Daoy (cell line): ENCODE results near the gene ARMC8. TPM values are rescaled to one million over a fixed set of nuclear protein-coding genes. Genes with fewer than 3 reads are reported as not detected.
A peak's percentile ranks its signal among the peaks of the same experiment; 100 is the strongest.

Source experiments
- DNase-seq: peaks from one replicate; pipeline ENCODE4 v3.0.0-alpha.2; 2015; ENCODE audit warnings: low read depth
- total RNA-seq: library from RNA; depleted of rRNA; stranded (reverse); fragments of >200 nt; shearing (Covaris generic); gene quantifications from 2 replicates; pipeline ENCODE4 v1.2.3, GENCODE V29; 2014

Gene ARMC8
- total RNA-seq, 1 experiment from 2014 or later, result 56.3 TPM

DNA sequence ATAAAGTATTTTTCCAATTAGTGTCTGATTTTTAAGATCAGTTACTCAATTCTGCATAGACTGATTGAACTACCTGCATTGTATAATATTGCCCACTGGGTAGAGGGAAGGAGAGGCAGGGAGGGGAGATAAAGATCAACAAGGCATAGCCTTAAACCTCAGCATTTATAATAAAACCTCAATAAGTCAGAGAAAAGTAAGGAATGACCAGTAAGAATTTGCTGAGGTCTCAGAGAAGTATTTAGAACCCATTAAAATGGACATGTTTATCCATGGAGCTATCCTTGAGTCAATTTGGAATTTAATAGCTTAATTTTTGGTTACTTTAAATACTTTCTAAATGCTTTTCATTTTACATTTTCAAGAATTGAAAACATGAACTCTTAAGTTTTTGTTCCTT lies 62.5 kb downstream of the ARMC8 start:
- DNase-seq, result no peak

DNA sequence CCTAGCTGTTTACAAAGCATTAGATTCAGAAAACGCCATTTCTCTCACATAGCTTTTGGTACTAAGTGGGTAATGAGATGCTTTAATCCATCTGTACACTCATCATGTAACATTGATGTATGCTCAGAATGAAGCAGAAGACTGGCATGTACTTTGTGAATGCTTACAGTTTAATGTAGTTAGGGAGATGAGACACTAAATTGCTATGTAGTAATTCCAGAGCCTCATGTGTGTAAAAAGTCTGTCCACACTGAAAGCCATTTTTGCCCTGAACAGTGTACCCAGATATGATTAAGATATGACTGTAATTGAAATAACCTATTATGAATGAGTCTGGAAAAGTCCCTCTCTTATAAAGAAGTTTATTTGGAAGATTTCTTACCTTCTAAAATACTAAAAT lies 66.5 kb downstream of the ARMC8 start:
- no peak for DNase-seq

DNA sequence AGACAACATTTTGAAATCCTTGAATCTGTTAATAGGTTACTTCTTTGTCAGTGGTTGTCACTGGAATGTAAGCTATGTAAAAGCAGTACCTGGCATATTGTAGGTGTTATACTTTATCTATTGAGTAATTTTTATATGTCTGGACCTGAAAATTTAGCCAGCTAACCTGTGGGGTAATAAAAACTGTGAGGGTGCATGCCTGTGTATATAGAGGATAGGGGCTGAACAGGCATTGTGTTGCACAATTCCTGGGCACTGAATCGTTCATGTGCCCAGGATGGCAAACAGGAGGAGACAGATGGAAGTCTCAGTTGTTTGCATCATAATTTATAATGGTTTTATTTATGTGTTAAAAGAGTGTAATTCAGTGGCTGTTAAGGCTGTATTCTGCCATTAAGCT lies 67.1 kb downstream of the ARMC8 start:
- DNase-seq, result no peak

DNA sequence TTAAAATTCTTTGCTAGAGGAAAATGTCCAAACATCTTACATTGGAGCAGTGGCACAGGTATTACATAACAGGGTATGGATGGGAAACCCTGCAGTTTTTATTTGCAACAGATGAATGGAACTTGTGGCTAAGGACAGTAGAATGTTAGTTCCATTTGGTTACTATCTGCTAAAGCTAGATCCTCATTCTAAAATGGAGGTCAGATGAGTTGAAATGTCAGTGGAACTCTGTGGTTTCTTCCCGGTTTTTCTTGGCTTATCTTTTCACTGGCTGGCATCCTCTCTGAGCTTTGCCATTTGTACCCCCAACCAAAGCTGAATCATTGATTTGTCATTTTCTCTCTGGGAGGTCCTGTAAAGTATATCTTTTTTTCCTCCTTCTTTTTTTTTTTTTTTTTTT lies 68.9 kb downstream of the ARMC8 start:
- DNase-seq, result peak; percentile 29

DNA sequence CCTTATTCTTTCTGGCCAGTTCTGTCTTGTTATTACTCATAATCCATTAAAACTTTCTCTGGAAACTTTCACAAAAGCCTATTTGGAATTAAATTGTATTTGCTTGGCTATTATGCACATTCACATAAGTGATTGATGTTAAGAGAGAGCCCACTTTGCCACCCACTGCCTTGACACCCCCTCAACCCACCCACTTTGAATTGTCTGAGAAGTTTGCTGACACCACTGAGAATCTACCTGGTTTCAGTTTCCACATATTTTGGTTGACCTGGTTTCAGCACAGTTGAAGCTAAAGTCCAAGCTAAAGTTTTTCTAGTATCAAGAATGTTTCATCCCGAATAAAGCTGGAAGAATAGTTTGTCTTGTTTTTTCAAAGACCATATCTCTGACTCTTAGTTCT lies 70.9 kb downstream of the ARMC8 start:
- DNase-seq, result no peak

DNA sequence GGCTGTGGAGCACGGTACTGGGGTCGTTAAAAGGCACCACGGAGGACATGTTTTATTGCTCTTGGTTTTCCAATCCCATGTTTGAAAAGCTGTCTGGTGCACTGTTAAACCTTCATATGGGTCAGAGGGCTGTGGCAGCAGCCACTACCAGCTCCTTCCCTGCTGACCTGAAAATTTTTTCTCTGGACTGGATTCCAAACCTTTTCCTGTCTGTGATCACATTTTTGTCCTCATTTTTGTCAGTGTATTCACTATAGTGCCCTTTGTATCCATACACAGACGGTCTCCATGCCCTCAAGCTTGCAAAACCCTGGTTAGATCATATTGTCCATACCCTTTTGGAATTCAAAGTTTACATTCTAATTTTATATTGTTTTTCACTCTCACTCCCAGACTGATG lies 72.0 kb downstream of the ARMC8 start:
- DNase-seq, result no peak

DNA sequence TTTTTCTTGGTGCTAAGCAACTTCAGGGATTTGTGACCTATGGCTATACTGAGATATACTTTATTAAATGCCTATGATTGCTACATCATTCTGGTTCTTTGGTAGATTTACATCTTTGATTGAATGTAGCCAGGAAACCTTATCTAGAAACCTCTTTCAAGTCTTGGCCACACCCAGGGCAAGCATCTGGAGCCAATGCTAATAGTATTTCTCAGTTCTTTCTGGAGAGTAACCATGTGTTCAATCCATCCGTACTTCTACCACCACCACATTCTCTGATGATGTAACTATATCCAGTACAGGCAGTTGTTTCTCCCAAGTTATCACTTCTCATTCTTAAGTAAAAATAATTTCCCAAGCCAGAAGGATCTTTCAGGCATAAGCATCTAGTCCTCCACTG lies 73.5 kb downstream of the ARMC8 start:
- DNase-seq, result no peak

DNA sequence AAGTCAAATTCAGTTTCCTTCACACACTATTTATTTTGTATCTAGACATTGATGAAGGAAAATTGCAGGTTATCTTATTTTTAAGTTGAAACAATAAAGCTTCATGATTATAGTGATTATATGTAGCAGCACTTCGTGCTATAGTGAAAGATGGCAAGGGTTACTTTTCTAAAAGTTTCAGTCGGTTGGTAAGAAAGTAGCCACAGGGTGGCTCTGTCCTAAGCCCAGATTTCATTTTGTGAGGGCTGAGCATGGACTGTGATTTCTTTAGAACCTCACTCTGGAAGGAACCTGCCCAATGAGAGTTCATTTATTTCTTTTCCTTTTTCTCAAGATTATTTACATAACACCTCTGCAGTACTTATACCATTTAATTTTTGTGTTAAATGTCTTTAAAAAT lies 76.0 kb downstream of the ARMC8 start:
- DNase-seq, result no peak

DNA sequence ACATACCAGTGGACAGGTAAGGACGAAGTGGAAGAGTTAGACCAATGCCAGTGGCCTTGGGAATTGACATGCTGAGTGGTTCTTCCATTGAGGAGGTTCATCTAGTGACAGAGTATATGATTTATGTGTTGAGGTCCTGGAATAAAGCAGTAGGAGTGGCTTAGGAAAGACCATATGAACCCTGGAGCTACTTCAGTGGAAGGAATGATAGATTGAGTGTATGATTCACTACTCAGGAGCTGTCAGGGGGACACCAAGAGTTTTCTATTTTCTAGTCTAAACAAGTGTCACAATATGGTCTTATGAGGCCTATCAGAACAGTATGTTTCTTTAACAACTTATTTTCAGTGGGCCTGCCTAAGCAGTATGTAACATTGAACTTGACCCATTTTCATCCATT lies 78.6 kb downstream of the ARMC8 start:
- DNase-seq, result no peak

DNA sequence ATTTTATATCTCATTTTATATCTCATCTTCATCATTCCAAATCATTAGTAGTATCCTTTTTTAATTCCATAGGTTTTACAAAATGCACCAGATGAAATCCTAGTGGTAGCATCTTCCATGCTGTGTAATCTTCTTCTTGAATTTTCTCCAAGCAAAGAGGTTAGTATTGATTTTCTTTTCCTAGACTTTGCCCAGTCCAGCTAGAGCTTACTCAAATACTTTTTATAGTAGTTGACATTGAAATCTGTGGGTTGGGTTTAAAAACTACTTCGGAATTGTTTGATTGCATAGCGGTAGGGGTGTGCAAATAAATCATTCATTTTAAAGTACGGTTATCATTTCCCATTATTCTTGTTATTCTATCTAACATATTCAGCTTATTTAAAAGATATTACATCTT lies 80.0 kb downstream of the ARMC8 start:
- DNase-seq, result no peak

DNA sequence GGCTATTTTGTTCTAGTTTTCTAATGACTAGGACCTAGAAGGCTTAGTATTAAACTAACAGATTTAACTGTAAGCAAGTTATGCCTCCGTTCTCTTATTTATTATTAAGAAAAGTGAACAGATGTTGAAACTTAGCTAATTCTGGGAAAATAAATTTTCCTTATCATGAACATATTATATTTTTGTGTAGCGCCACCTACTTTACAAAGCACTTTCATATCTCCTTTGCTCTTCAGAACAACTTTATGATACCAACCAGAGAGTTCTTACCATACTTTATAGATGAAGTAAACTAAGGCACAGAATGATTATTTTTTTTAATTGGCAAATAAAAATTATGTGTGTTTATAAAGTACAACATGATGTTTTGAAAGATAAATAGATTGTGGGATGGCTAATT lies 83.1 kb downstream of the ARMC8 start:
- no peak for DNase-seq

DNA sequence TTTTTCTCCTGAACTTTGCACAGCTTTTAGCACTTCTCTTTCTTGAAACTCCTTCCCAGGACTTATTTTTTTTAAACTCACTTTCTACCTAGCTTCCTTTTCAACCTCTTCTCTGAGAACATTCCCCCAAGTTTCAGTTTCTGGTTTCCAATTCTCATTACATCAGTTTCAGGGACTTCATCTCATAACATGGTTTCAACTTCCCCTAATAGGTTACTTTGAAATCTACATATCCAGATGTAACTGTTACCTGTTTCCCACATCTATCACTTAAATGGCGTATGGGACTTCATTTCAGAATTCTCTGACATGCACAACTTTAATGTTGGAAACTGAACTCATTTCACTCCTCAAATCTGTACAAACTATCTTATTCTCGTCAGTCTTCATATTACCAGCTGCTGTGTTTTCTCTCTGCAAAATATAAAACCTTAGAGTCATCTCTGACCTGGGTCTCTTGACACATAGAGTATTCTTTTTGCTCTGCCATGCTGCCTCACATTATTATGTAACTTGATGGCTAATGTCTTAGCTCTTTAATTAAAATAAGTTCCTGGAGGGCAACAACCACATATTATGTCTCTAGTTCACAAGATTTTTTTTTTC lies 84.2 kb downstream of the ARMC8 start:
- no peak for DNase-seq

DNA sequence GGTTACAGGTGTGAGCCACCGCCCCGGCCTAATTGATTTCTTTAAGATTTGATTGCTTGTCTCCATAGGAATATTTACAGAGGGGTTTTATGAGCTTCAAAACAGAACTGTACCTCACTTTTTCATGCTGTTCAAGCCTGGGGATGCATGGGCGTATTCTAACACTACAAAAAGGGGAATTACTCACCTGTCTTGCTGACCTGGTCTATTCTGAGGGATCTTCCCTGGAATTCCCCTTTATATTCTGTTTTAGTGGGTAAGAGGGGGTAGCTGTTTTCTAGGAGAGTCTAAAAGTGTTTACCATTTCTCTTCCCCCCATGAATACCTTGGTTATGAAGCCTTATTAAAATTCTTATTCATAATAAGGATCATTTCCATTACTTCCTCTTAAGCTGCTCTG lies 94.5 kb downstream of the ARMC8 start:
- DNase-seq, result no peak

DNA sequence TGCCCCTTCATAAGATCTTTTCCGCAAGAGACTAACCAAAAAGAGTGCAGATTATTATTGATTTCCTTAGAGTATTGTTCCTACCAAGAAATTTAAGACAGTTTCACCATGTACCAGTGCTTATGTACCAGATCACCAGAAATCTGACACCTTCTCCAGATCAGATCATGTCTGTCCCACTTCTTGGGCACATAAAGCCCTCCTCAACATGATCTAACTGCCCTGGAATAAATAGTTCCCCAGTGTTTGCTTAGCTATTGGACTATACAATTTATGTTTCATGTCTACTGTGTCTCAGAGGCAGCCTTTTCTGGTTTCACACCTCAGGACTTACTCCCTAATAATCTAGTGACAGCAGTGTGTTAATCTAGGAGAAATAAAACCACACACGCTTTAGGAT lies 95.7 kb downstream of the ARMC8 start:
- no peak for DNase-seq

DNA sequence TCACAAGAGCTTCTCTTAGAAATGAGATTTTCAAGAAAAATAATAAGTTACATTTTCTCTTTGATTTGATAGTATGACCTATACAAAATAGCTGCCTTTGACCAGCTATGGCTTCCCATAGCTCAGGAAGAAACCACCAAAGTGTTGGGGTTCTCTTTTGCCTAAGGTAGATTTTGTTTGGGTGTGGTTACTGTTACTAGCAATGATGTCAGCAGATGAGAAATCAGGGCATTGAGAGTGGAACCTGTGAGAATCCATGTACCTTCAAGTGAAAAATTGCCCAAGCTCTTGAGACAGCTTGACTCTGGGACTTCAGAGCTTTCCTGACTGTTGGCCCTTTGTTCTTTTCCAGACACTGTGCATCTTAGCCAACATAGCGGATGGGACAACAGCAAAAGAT lies 97.0 kb downstream of the ARMC8 start:
- no peak for DNase-seq

DNA sequence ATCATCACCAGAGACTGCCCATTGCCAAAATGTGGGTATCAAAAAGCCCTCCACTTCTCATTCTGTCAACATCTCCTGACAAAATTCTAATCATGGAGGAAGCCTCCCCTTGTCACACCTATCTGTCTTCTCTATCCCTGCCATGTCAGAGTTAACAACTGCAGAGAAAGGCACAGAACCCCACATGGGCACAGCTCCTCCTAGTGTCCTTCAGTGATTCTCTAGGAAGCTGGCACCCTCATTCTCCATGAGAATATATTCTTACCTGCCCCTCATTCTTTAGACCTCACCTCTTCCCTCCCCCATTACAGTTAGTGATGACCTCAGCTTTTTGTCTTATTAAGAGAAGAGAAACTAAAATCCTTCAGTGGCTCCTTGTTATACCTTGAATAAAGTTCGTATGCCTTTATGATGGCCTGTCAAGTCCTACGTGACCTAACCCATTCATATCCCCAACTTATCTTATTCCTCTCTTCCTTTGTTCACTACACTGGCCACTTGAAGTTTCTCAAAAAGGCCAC lies 97.9 kb downstream of the ARMC8 start:
- no peak for DNase-seq

DNA sequence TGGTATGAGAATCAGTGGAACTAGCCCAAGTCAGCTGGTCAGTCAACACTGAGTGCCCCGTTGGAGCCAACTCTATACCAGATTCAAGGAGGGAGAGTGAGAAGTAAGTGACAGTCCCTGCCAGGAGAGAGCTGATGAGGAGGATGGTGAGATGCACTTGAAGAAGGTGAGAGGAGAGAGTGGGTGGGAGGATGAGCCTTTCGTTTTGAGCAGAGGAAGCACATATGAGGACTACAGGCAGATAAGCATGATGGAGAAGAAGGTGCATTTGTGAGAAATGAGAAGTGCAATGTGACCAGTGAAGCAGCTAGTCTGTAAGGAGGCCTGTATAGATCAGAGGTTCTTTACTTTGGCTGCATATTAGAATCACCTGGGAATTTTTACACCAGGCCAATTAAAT lies 102.2 kb downstream of the ARMC8 start:
- DNase-seq, result no peak

DNA sequence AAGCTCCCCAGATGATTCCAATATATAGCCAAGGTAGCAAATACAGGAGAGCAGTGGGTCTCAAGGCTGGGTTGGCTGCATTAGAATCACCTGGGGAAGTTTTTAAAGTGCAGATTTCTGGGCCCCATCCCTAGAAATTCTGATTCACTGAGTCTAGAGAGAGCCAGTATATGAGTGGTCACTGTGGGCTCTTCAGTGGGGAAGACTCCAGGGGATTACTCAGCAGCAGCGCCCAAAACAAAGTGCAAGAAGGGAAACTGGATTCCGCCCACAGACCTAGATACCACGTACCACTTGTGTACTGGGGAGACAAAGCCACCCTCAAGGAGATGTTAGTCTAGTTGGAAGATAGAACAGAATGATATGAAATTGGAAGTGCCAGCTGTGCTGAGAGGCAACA lies 102.6 kb downstream of the ARMC8 start:
- DNase-seq, result no peak

DNA sequence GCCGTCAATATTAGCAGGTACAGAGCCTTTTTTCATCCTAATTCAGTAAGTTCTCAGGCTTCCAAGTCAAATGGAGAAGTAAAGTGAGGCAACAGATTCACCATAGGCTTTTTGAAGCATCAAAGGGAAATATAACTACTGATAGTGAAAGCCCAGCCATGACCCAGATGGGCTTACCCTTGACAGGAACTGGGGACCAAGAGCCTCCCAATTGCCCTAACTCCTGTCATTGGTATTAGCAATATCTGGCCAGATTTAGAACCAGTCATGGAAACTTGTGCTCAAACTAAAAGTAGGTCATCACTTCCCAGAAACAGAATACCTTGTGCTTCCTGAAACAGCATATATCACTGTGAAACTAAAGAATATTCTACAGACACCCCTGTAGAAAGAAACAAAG lies 109.5 kb downstream of the ARMC8 start:
- no peak for DNase-seq

DNA sequence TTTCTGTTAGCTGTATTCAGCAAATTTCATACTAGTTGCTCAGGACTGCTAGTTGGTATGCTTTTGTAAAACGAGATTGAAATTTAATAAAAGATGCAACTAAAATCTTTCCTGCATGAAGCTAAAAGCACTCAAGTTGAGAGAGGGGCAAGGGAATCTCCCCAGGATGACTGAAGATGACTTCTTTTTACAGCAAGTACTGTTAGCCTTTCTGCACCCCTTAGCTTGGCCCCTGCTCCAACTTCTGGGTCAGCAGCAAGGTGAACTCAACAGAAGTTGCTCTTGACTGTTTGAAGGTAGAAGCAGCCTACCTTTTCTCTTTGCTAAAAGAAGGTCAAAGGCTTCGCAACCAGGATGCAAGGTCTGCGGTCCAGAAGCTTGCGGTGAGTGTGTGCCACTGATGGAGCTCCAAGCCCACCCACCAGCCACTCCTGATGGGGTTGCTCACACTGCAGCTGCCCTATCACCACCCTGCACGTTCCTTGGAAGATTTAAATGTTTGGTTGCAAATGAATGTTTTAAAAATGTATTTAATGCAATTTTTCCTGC lies 110.0 kb downstream of the ARMC8 start:
- no peak for DNase-seq

DNA sequence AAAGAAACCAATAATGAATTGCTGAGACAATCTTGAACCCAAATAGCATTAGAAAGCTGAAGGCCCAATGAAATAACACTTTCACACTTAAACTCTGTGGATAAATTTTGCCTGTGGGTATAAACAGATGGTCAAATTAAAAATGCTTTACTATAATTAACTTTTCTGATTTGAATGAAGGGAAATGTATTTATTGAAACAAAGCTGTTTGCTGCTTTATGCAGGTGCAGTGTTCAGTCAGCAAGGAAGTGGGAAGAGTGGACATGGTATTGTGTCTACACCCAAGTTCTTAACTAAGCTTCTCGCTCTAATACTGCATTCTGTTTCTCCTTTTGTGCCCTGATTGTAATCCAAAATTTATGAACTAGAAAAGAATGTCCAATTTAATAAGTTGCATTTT lies 110.8 kb downstream of the ARMC8 start:
- DNase-seq, result no peak

DNA sequence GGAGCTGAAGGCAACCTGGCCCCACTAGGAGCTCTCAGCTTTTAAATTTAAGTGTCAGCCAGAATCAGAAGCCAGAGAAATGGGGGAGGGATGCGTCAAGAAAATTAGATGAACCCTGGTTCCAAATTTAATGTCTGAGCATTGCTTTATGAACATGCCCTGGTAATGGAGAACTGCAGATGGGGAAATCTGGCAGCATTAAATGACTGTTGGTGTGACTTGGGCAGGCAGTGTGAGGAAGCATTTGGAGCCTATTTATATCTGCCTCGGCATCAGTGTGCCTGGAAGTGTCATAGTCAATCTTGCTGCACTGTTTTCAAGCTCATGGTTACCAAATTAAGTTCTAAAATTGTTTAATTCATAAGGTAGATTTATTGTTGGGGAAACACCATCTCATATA lies 113.5 kb downstream of the ARMC8 start:
- DNase-seq, result no peak

DNA sequence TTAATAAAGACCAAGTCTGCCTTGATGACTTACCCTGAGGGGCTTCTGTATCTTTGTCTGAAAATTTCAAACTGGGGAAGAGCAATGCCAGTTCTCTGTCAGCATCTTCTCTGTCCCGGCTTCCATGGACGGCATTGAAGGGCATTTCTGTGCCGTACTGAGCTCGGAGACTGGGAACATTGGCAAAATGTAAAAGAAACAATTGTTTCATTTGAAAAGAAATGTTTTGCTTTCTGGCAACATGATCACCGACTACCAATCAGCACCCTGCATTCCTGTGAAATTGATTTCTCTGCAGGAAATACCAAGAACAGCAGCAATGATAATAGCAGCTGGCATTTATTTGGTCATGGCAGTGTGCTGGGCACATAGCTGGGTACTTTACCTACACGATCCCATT lies 116.4 kb downstream of the ARMC8 start:
- DNase-seq, result no peak

DNA sequence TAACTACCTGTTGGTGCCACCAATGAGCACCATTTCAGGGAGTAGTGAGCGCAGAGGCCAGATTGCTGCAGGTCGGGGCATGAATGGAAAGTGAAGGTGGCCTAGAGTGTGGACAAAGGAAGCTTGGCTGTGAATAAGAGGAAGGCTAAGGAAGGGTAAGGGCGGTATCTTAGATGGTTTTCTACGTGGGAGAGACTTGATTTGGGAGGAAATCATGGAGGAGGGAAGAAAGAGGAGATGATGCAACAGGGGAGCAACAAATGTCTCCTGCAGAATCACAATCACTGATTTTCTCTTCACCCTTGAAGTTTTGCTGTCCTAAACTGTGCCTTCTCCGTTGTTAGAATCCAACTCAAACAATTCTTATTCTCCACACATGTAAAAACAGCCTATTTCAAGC lies 120.8 kb downstream of the ARMC8 start:
- no peak for DNase-seq
